OCI-LY7 (cell line): ENCODE results near the gene PPP3CA. TPM values are rescaled to one million over a fixed set of nuclear protein-coding genes. Genes with fewer than 3 reads are reported as not detected.

ENCODE experiments used
- BruUV-seq: library from RNA; stranded (reverse); fragments of 400-500 nt; replicated peaks from 2 replicates; lab custom pipeline; 2021; lab: Mats Ljungman, UMichigan
- CTCF ChIA-PET: fragments of 300-600 bp; sonication (Branson Sonifier 250); formaldehyde crosslinking; loops from one replicate; lab custom pipeline; 2022; ENCODE audit warnings: antibody characterized with exemption; ENCODE audit not compliant: unreplicated experiment; lab: Charles Lee
- POLR2A ChIA-PET: fragments of 300-600 bp; sonication (Branson Sonifier 250); formaldehyde crosslinking; loops from one replicate; lab custom pipeline; 2022; ENCODE audit warnings: antibody characterized with exemption; lab: Charles Lee
- DNase-seq: peaks from one replicate; pipeline ENCODE4 v3.0.0-alpha.2; 2015; ENCODE audit warnings: low spot score
- H2AFZ ChIP-seq: fragments of 200-600 bp; sonication (generic), shearing (Covaris generic); 2 replicates; pipeline ENCODE4 v1.6.1; 2014; ENCODE audit warnings: mild to moderate bottlenecking, antibody characterized with exemption, low read length, moderate library complexity
- H3K27ac ChIP-seq: fragments of 200-600 bp; sonication (generic); 2 replicates; pipeline ENCODE4 v1.5.1; 2014; ENCODE audit warnings: mixed run types, low read depth, mild to moderate bottlenecking, moderate library complexity, low read length, inconsistent platforms; ENCODE audit not compliant: poor library complexity, severe bottlenecking
- H3K36me3 ChIP-seq: fragments of 200-600 bp; sonication (generic); 2 replicates; pipeline ENCODE4 v1.6.1; 2014; ENCODE audit warnings: mild to moderate bottlenecking, antibody characterized with exemption, low read length, moderate library complexity, mixed read lengths; ENCODE audit not compliant: insufficient read depth
- H3K4me1 ChIP-seq: fragments of 200-600 bp; sonication (generic); 2 replicates; pipeline ENCODE4 v1.5.1; 2014; ENCODE audit warnings: mild to moderate bottlenecking, low read length; ENCODE audit not compliant: insufficient read depth, poor library complexity, severe bottlenecking
- H3K4me2 ChIP-seq: fragments of 200-600 bp; sonication (generic); 2 replicates; pipeline ENCODE4 v1.6.1; 2014; ENCODE audit warnings: mild to moderate bottlenecking, low read length
- H3K4me3 ChIP-seq: fragments of 200-600 bp; sonication (generic); 2 replicates; pipeline ENCODE4 v1.5.1; 2014; ENCODE audit warnings: mild to moderate bottlenecking, low read depth, low read length; ENCODE audit not compliant: poor library complexity, severe bottlenecking
- H3K79me2 ChIP-seq: fragments of 200-600 bp; sonication (generic); 2 replicates; pipeline ENCODE4 v1.6.1; 2016; ENCODE audit warnings: low read depth, mild to moderate bottlenecking, low read length, moderate library complexity, mixed read lengths; ENCODE audit not compliant: insufficient read depth
- H3K9me2 ChIP-seq: fragments of 200-600 bp; sonication (generic); 2 replicates; pipeline ENCODE4 v1.6.1; 2016; ENCODE audit warnings: mild to moderate bottlenecking, low read length, mixed read lengths; ENCODE audit not compliant: insufficient read depth
- H3K9me3 ChIP-seq: fragments of 200-600 bp; sonication (generic); 2 replicates; pipeline ENCODE4 v1.6.1; 2014; ENCODE audit warnings: mild to moderate bottlenecking, mixed run types, low read length, mixed read lengths
- H4K20me1 ChIP-seq: fragments of 200-600 bp; sonication (generic); 2 replicates; pipeline ENCODE4 v1.6.1; 2014; ENCODE audit warnings: mild to moderate bottlenecking, antibody characterized with exemption, low read length, moderate library complexity, mixed read lengths; ENCODE audit not compliant: insufficient read depth
- EZH2phosphoT487 ChIP-seq: fragments of 200-600 bp; sonication (generic); IDR thresholded peaks from 2 replicates; pipeline ENCODE4 v1.6.1; 2018; ENCODE audit warnings: low read depth, borderline replicate concordance, mild to moderate bottlenecking, mixed run types, antibody characterized with exemption, low read length, moderate library complexity, mixed read lengths
- intact Hi-C: fragments of 100-400 bp; cut with micrococcal nuclease; formaldehyde crosslinking; loops from one replicate; pipeline ENCODE4 v1.10.0; 2022; ENCODE audit not compliant: unreplicated experiment
- total RNA-seq, 2 experiments: library from RNA; depleted of rRNA in 1 of 2; stranded (reverse); fragments of >200 nt in 1 of 2; shearing (Covaris generic) in 1 of 2; gene quantifications; 2 replicates each; pipeline ENCODE4 v1.2.3, GENCODE V29; 2014 to 2022
- TF ChIP-seq, protein P1 (sequence below): fragments of 200-600 bp; sonication (generic); conservative IDR thresholded peaks from 2 replicates; pipeline ENCODE4 v1.5.1; 2014; ENCODE audit warnings: mild to moderate bottlenecking, antibody characterized with exemption, low read length, moderate library complexity, mixed read lengths

The PPP3CA gene
- total RNA-seq, 2 experiments from 2014 or later = 9.2 to 13.6 TPM

DNA sequence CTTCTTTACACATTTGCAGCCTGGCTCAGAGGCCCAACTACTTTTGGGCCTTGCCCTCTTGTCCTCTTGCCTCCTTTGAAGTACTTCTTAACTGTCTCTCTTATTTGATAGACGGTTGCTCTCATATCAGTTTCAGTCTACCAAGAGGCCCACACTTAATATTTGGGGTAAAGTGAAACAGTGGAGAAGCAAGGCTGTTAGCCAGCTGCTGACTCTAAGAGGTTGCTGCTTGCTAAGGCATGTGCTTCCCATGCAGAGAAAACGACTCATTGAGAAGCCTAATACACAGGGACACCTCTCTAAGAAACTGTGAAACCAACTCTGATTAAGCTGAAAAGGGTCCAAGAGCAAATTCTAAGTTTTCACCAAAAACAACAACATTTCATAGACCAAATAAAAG lies 94.6 kb downstream of the PPP3CA start:
- H3K9me2 ChIP-seq = no peaks in the 10 kb centered on the region
- no peaks in the 10 kb centered on the region for H3K9me3 ChIP-seq
- intact Hi-C loops = no loop called here
- POLR2A ChIA-PET = interaction anchor here (0.7 kb wide), 1 partner anchor 108 kb away, joined by 3 read pairs; no protein-coding TSS in a partner anchor
- H3K36me3 ChIP-seq = no peaks in the 10 kb centered on the region
- H3K4me1 ChIP-seq = no peaks in the 10 kb centered on the region
- DNase-seq = no peak
- BruUV-seq = no TSS peak
- H2AFZ ChIP-seq = no peak overlapping the region
- peaks cover 7% of the 10 kb centered on the region; the same call in 1 of the 2 replicates for H4K20me1 ChIP-seq
- H3K4me2 ChIP-seq = no peak overlapping the region
- H3K79me2 ChIP-seq = no peaks in the 10 kb centered on the region
- H3K4me3 ChIP-seq = no peak overlapping the region
- no peak overlapping the region for H3K27ac ChIP-seq
- CTCF ChIA-PET = no interaction called here
- TF ChIP-seq, protein P1, sequence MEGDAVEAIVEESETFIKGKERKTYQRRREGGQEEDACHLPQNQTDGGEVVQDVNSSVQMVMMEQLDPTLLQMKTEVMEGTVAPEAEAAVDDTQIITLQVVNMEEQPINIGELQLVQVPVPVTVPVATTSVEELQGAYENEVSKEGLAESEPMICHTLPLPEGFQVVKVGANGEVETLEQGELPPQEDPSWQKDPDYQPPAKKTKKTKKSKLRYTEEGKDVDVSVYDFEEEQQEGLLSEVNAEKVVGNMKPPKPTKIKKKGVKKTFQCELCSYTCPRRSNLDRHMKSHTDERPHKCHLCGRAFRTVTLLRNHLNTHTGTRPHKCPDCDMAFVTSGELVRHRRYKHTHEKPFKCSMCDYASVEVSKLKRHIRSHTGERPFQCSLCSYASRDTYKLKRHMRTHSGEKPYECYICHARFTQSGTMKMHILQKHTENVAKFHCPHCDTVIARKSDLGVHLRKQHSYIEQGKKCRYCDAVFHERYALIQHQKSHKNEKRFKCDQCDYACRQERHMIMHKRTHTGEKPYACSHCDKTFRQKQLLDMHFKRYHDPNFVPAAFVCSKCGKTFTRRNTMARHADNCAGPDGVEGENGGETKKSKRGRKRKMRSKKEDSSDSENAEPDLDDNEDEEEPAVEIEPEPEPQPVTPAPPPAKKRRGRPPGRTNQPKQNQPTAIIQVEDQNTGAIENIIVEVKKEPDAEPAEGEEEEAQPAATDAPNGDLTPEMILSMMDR = no peak

GRCh38 chr4:101251261-101251660 lies 96.1 kb downstream of the PPP3CA start:
- ChIA-PET CTCF (no interaction called here), POLR2A (no interaction called here)
- H3K4me1 ChIP-seq = no peaks in the 10 kb centered on the region
- H3K9me2 ChIP-seq = no peaks in the 10 kb centered on the region
- BruUV-seq = no TSS peak
- H3K27ac ChIP-seq = no peak overlapping the region
- DNase-seq = no peak
- no peak overlapping the region for H3K4me2 ChIP-seq
- no peaks in the 10 kb centered on the region for H3K9me3 ChIP-seq
- no peak overlapping the region for H2AFZ ChIP-seq
- no peaks in the 10 kb centered on the region; the same call in 1 of the 2 replicates for H4K20me1 ChIP-seq
- H3K4me3 ChIP-seq = no peak overlapping the region
- intact Hi-C loops = no loop called here
- no peak for TF ChIP-seq EZH2phosphoT487
- TF ChIP-seq, protein P1 = no peak
- H3K36me3 ChIP-seq = no peaks in the 10 kb centered on the region
- H3K79me2 ChIP-seq = no peaks in the 10 kb centered on the region

DNA sequence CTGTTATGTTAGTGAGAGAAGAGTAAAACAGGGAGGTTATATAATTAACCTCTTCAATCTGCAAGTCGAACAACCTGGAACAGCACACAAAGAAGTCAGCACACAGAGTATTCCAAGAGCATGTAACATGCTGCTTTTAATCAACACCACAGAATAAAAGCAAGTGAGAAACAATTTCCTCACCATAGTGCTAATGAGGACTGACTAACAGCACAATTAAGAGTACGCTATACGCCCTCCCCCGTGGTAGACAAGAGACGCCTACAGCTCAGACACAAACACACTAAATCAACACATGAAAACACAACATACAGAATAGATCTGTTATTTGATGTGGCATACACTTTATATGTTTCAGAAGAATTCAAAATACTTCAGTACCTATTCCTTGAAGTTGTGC lies 103.0 kb downstream of the PPP3CA start:
- BruUV-seq = no TSS peak
- H3K79me2 ChIP-seq = no peaks in the 10 kb centered on the region
- H3K4me1 ChIP-seq = no peaks in the 10 kb centered on the region
- no peak overlapping the region for H2AFZ ChIP-seq
- H3K9me3 ChIP-seq = no peaks in the 10 kb centered on the region
- no peaks in the 10 kb centered on the region for H3K36me3 ChIP-seq
- no peak overlapping the region for H3K4me3 ChIP-seq
- intact Hi-C loops = no loop called here
- H3K4me2 ChIP-seq = no peak overlapping the region
- TF ChIP-seq EZH2phosphoT487 = no peak
- H4K20me1 ChIP-seq = peaks cover 4% of the 10 kb centered on the region; the same call in 1 of the 2 replicates
- ChIA-PET POLR2A (no interaction called here), CTCF (interaction anchor here (0.6 kb wide), 1 partner anchor 1588 kb away, joined by 4 read pairs; no protein-coding TSS in a partner anchor)
- no peak for DNase-seq
- no peak overlapping the region for H3K27ac ChIP-seq
- H3K9me2 ChIP-seq = no peaks in the 10 kb centered on the region
